Neutrophil (primary cell): ENCODE measurements around the gene NANOS3.

Experiments
- H3K27ac ChIP-seq: fragments of 200-600 bp; sonication (generic); 2 replicates; pipeline ENCODE4 v1.5.1; 2016; ENCODE audit warnings: mild to moderate bottlenecking, moderate library complexity
- H3K27me3 ChIP-seq: fragments of 200-600 bp; sonication (generic); 2 replicates; pipeline ENCODE4 v1.6.0; 2016; ENCODE audit warnings: mild to moderate bottlenecking
- H3K36me3 ChIP-seq: fragments of 200-600 bp; sonication (generic); 2 replicates; pipeline ENCODE4 v1.5.1; 2017
- H3K4me1 ChIP-seq, 2 experiments: fragments of 200-600 bp in 1 of 2; sonication (generic) in 1 of 2; 1 replicate in 1 of 2; 2 replicates in 1 of 2; pipeline versions ENCODE4 v1.5.1 to v1.6.1; 2013 to 2016; ENCODE audit warnings: low read depth in 1 of 2, low read length in 1 of 2, mild to moderate bottlenecking in 1 of 2, moderate library complexity in 1 of 2; ENCODE audit not compliant: control insufficient read depth in 1 of 2, insufficient read depth in 1 of 2
- H3K4me3 ChIP-seq, 2 experiments: fragments of 200-600 bp in 1 of 2; sonication (generic) in 1 of 2; 1 replicate in 1 of 2; 2 replicates in 1 of 2; pipeline ENCODE4 v1.5.1; 2013 to 2016; ENCODE audit warnings: low read depth in 1 of 2, low read length in 1 of 2, mild to moderate bottlenecking in 1 of 2, moderate library complexity in 1 of 2
- H3K9me3 ChIP-seq: fragments of 200-600 bp; sonication (generic); 2 replicates; pipeline ENCODE4 v1.5.1; 2016
- CTCF ChIP-seq: fragments of 200-600 bp; sonication (generic); IDR thresholded peaks from 2 replicates; pipeline ENCODE4 v1.5.1; 2016; ENCODE audit warnings: antibody characterized with exemption

Gene NANOS3

GRCh38 chr19:13880059-13881043 is 3.4 kb downstream of the NANOS3 start:
- H3K27me3 ChIP-seq, result peaks cover 11% of the 10 kb centered on the region
- H3K27ac ChIP-seq, result peak overlapping the region; percentile 77
- H3K36me3 ChIP-seq, result no peaks in the 10 kb centered on the region
- TF ChIP-seq CTCF, result peak; percentile 99
- H3K4me3 ChIP-seq, result peak overlapping the region; percentile 41 to 49
- H3K4me1 ChIP-seq, result peaks cover 35 to 36% of the 10 kb centered on the region in 2 experiments
- H3K9me3 ChIP-seq, result no peaks in the 10 kb centered on the region

- H3K27me3 ChIP-seq, result peaks cover 19% of the 10 kb centered on the region
- H3K27ac ChIP-seq, result peak overlapping the region; percentile 77
- H3K36me3 ChIP-seq, result no peaks in the 10 kb centered on the region
- H3K4me3 ChIP-seq, result peak overlapping the region in 1 of 2 experiments; percentile 41
- H3K9me3 ChIP-seq, result no peaks in the 10 kb centered on the region
- peaks cover 35 to 36% of the 10 kb centered on the region in 2 experiments for H3K4me1 ChIP-seq
- TF ChIP-seq CTCF, result no peak
Observed at GRCh38 chr19:13881251-13881691, 4.3 kb downstream of the NANOS3 start.

- Histone ChIP-seq H3K4me1 (peaks cover 35 to 36% of the 10 kb centered on the region in 2 experiments), H3K27me3 (peaks cover 20% of the 10 kb centered on the region), H3K4me3 (peak overlapping the region in 1 of 2 experiments; percentile 41), H3K27ac (peak overlapping the region; percentile 77), H3K9me3 (no peaks in the 10 kb centered on the region), H3K36me3 (no peaks in the 10 kb centered on the region)
- no peak for TF ChIP-seq CTCF
Observed at GRCh38 chr19:13881692-13882418, 4.9 kb downstream of the NANOS3 start.

GRCh38 chr19:13882419-13882795 is 5.5 kb downstream of the NANOS3 start:
- Histone ChIP-seq H3K27me3 (peaks cover 20% of the 10 kb centered on the region), H3K4me1 (peaks cover 35 to 36% of the 10 kb centered on the region in 2 experiments), H3K9me3 (no peaks in the 10 kb centered on the region), H3K27ac (peak overlapping the region; percentile 77), H3K36me3 (no peaks in the 10 kb centered on the region), H3K4me3 (no peak overlapping the region)
- no peak for TF ChIP-seq CTCF

GRCh38 chr19:13882836-13883235 is 5.9 kb downstream of the NANOS3 start:
- peak overlapping the region; percentile 77 for H3K27ac ChIP-seq
- peaks cover 20% of the 10 kb centered on the region for H3K27me3 ChIP-seq
- no peak overlapping the region for H3K4me3 ChIP-seq
- H3K36me3 ChIP-seq, result no peaks in the 10 kb centered on the region
- no peak for TF ChIP-seq CTCF
- no peaks in the 10 kb centered on the region for H3K9me3 ChIP-seq
- H3K4me1 ChIP-seq, result peaks cover 35 to 36% of the 10 kb centered on the region in 2 experiments
